ENCODE measurements around the gene PSME1. TPM values are rescaled to one million over a fixed set of nuclear protein-coding genes. Genes with fewer than 3 reads are reported as not detected.

Gene PSME1
- total and polyA plus RNA-seq, 2 experiments from 2014 or later: 61.1 to 215 TPM

DNA sequence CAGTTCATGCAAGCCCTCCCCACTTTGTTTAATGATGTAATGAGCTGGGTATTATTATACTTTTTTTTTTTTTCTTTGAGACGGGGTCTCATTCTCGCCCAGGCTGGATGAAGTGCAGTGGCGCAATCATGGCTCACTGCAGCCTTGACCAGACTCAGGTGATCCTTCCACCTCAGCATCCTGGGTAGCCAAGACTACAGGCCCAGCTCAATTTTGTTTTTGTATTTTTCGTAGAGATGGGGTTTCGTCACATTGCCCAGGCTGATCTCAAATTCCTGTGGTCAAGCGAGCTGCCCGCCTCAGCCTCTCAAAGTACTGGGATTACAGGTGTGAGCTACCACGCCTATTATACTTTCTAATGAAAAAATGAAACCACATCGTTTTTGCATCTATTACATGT, 25.9 kb upstream of the PSME1 start:
- Histone ChIP-seq H3F3A (replicated peaks; ENCODE audit: low read depth) (peaks cover 6% of the 10 kb centered on the region; the same call in 1 of the 2 replicates), H4K20me1 (replicated peaks; ENCODE audit: insufficient read depth) (no peaks in the 10 kb centered on the region), H3K79me2 (replicated peaks; ENCODE audit: insufficient read depth) (no peaks in the 10 kb centered on the region), H3K4me3 (no peak overlapping the region), H3K27me3 (ENCODE audit: insufficient read depth) (no peaks in the 10 kb centered on the region), H3K4me1 (ENCODE audit: insufficient read depth) (no peaks in the 10 kb centered on the region), H3K4me2 (no peak overlapping the region), H2AFZ (no peak overlapping the region), H3K9me2 (ENCODE audit: insufficient read depth) (no peaks in the 10 kb centered on the region), H3K36me3 (ENCODE audit: insufficient read depth) (no peaks in the 10 kb centered on the region), H3K27ac (ENCODE audit: low read depth) (no peak overlapping the region)
- ATAC-seq: no peak
- Mint-ChIP-seq H3K9me3 (peaks cover 3% of the 10 kb centered on the region; the same call in 1 of the 3 replicates), H3K27ac (no peak overlapping the region), H3K4me3 (no peak overlapping the region), H3K27me3 (ENCODE audit: insufficient read depth, low read depth, poor library complexity) (peaks cover 16% of the 10 kb centered on the region), H3K36me3 (ENCODE audit: low read depth) (peaks cover 6% of the 10 kb centered on the region; the same call in 2 of the 3 replicates), H3K4me1 (peaks cover 3% of the 10 kb centered on the region; the same call in 2 of the 3 replicates)
- no peak for DNase-seq (ENCODE audit: low spot score)
- TF ChIP-seq, protein P1, sequence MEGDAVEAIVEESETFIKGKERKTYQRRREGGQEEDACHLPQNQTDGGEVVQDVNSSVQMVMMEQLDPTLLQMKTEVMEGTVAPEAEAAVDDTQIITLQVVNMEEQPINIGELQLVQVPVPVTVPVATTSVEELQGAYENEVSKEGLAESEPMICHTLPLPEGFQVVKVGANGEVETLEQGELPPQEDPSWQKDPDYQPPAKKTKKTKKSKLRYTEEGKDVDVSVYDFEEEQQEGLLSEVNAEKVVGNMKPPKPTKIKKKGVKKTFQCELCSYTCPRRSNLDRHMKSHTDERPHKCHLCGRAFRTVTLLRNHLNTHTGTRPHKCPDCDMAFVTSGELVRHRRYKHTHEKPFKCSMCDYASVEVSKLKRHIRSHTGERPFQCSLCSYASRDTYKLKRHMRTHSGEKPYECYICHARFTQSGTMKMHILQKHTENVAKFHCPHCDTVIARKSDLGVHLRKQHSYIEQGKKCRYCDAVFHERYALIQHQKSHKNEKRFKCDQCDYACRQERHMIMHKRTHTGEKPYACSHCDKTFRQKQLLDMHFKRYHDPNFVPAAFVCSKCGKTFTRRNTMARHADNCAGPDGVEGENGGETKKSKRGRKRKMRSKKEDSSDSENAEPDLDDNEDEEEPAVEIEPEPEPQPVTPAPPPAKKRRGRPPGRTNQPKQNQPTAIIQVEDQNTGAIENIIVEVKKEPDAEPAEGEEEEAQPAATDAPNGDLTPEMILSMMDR (conservative IDR thresholded peaks at IDR 0.05; ENCODE audit: low read depth in 2 of 2): no peak
- TF ChIP-seq ZNF114 (CRISPR knock-in tag; IDR thresholded peaks at IDR 0.05): no peak
- TF ChIP-seq CREB1 (CRISPR knock-in tag; IDR thresholded peaks at IDR 0.05; ENCODE audit: low read depth): no peak
- no peak for TF ChIP-seq EZH2phosphoT487 (IDR thresholded peaks at IDR 0.05; ENCODE audit: unreplicated experiment)
- no peak for TF ChIP-seq STAT1 (IDR thresholded peaks at IDR 0.05; ENCODE audit: unreplicated experiment)
- TF ChIP-seq JUNB (IDR thresholded peaks at IDR 0.05; ENCODE audit: unreplicated experiment): no peak
- no peak for TF ChIP-seq ETS1 (IDR thresholded peaks at IDR 0.05)
- no peak for TF ChIP-seq ZNF331 (CRISPR knock-in tag; IDR thresholded peaks at IDR 0.05; ENCODE audit: low read depth)
- TF ChIP-seq, protein P2, sequence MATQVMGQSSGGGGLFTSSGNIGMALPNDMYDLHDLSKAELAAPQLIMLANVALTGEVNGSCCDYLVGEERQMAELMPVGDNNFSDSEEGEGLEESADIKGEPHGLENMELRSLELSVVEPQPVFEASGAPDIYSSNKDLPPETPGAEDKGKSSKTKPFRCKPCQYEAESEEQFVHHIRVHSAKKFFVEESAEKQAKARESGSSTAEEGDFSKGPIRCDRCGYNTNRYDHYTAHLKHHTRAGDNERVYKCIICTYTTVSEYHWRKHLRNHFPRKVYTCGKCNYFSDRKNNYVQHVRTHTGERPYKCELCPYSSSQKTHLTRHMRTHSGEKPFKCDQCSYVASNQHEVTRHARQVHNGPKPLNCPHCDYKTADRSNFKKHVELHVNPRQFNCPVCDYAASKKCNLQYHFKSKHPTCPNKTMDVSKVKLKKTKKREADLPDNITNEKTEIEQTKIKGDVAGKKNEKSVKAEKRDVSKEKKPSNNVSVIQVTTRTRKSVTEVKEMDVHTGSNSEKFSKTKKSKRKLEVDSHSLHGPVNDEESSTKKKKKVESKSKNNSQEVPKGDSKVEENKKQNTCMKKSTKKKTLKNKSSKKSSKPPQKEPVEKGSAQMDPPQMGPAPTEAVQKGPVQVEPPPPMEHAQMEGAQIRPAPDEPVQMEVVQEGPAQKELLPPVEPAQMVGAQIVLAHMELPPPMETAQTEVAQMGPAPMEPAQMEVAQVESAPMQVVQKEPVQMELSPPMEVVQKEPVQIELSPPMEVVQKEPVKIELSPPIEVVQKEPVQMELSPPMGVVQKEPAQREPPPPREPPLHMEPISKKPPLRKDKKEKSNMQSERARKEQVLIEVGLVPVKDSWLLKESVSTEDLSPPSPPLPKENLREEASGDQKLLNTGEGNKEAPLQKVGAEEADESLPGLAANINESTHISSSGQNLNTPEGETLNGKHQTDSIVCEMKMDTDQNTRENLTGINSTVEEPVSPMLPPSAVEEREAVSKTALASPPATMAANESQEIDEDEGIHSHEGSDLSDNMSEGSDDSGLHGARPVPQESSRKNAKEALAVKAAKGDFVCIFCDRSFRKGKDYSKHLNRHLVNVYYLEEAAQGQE (IDR thresholded peaks at IDR 0.05; ENCODE audit: unreplicated experiment): no peak
- no peak for TF ChIP-seq NANOG (IDR thresholded peaks at IDR 0.05; ENCODE audit: borderline replicate concordance)
- TF ChIP-seq POLR2AphosphoS5 (IDR thresholded peaks at IDR 0.05; ENCODE audit: low read depth): no peak
- no peak for TF ChIP-seq ZNF462 (CRISPR knock-in tag; IDR thresholded peaks at IDR 0.05)
- TF ChIP-seq EZH2 (IDR thresholded peaks at IDR 0.05; ENCODE audit: low read depth, unreplicated experiment): no peak
